HG02943 (cell line): Measurements from ENCODE around the gene AGAP1.

Source experiments
- ATAC-seq: cut with Tn5 transposase; IDR thresholded peaks from one replicate; pipeline ENCODE4 v1.9.1; 2021; ENCODE audit warnings: mild to moderate bottlenecking, low read depth, moderate library complexity; ENCODE audit not compliant: unreplicated experiment

The AGAP1 gene

DNA sequence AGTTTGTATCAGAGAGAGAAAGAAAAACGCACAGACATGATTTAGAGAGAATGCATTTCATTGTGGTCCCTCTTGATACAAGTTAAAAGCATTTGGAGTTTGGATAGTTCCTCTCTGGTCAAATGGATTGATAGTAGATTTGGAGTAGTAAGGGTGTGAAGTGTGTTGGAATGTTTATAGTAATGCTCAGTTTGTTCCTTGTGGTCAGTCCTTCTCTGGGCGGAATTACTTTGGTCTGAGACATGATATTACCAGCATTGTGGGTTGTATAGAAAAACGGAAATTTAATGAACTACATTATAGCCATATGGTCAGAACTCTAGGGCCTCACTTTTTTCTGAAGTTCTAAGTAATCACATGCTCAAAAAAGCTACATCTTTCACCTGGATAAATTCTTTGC lies 178.9 kb downstream of the AGAP1 start:
- ATAC-seq = no peak

DNA sequence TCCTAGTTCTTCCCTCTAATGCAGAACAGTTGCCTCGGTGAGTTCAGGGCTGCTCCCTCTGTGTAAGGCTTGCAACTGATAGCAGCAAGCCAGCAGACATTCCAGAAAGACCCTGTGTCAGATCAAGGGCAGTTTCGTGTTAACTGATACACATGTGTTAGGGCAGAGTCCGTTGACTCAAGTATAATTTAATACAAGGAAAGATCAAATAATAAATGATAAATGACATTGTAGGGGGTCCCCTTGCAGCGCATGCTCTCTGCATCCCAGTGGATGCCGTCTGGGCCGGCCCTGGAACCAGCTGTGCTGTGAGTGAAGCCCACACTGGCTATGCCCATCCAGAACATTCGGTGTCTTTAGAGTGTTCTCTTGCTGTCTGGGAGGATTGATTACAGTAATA lies 180.3 kb downstream of the AGAP1 start:
- no peak for ATAC-seq

DNA sequence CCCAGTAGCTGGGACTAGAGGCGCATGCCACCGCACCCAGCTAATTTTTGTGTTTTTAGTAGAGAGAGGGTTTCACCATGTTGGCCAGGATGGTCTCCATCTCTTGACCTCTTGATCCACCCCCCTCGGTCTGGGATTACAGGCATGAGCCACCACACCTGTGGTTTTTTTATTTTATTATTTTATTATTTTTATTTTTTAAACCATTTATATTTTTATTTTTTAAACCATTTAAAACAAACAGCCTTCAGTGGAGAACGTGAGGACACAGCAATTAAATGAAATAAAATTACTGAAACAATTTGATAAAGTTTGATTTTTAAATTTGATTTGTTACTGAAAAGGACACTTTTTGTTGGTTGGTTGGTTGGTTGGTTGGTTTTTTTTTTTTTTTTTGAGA lies 181.0 kb downstream of the AGAP1 start:
- no peak for ATAC-seq

DNA sequence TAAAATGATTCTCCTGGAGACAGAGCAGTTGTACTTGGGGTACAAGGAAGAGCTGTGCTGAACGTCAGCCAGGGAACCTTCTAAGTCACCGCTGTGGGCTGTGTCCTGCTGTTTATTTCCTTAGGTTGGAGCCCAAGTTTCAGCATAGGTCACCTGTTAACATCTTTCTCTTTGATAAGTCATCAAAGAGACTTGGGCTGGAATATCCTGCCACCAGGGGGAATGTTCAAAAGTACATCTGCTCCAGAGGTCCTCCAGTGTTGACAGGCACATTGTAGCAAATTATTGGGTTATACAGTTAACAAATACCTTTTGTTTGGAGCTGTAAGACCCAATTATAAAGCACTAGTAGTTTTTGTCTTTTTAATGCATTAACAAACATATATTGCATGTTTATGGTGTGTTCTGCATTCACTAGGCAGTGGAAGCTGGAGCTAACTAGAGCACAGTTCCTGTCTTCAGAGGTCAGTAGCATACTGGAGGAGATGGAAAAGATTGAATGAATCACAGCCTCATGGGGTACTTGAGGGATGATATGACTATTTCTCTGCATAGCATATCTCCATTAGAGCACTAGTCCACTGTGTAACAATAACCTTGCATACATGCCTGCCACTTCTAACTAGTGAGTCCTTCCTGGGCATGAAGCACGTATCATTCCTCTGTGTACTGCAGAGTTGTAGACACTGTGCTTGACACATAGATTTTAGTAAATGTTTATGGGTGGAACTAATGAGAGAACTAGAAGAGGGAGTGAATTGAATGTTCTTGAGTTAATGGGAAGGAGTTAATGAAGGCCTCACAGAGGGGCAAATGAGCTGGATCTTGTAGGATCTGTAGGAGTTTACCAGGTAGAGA lies 182.1 kb downstream of the AGAP1 start:
- no peak for ATAC-seq

DNA sequence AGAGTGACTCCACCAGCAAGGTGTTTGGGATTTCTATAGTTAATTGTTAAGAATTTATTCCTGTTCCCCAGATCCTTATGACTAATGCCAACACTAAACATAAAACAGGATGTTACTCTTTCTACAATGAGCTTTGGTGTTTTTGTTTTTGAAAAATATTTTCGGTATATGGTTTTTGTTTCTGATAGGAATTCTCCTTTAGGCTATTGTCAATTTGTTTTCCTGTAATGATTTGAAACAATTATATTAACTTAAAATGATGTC lies 182.6 kb downstream of the AGAP1 start:
- ATAC-seq = no peak

DNA sequence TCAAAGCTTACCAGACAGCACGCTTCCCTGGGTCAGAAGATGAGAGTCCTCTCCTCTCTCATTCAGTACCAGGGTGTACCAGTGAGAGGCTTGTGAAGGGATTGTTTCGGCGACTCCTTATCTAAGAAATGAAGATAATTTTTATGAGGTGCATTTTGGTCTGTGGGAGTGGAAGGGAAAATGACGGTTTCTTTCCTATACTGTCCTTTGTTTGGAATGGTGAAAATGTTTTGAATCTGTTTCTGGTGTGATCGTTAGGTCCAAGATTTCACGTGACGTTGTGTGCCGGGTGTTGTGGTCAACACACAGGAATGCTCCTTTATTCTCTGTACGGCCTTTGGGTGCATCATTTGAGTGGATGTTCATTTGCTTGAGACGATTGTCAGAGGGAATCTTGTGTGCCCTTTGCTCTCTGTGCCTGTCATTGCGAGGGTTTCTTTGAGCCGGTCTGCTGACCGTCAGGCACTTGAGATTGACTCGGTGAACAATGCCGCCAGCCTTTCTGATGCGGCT lies 183.5 kb downstream of the AGAP1 start:
- no peak for ATAC-seq

DNA sequence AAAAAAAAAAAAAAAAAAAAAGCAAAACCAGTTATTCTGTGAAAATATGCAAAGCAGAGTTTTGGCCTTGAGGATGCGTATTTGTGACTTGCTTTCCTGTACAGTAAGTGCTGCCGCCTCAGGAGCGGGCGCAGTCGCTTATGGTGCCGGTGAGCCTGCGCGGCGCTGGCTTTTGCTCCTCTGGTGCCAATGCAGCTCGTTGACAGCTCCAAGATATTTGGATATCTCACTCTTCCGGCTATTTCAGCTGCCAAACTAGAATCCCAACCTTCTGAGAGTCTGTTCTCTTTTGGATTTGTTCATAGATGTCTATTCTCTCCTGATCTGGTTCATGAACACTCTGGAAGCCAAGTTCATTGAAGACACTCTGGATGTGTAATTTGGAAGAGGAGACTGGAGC lies 184.1 kb downstream of the AGAP1 start:
- no peak for ATAC-seq

DNA sequence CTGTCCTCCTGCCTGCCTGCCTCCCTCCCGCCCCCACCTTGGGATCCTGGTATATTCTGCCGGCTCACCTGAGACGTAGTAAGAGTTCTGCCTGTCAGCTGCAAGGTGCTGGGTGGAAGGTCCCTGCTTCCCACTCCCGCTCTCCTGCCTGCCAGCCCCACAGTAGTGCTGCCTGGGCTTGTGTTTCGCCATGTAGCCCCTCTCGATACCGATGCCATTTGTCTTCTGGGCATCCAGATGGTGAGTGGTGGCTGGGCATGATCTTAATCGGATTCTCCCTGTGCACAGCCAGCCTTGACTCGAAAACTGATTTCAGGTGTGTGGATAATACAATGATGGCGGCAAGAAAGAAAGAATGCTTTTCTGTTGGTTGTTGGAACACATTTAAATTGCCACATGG lies 184.9 kb downstream of the AGAP1 start:
- no peak for ATAC-seq

DNA sequence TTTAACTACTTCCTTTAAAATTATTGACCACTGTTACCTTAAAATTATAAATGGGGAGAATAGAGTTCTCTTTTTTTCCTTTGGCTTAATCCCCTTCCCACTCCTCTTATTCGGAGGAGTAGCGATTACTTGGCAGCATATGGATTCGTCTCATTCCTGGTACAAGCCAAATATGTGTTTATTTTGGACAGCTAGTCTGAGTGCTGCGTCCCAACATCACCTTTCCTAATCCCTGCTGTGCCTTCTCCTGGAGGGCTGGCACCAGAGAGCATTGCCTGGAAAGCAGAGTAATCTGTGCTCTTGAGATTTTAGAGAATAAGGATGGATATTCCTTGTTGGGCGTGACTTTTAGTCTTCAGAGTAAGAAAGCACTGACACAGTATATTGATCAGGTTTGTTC lies 185.6 kb downstream of the AGAP1 start:
- no peak for ATAC-seq

DNA sequence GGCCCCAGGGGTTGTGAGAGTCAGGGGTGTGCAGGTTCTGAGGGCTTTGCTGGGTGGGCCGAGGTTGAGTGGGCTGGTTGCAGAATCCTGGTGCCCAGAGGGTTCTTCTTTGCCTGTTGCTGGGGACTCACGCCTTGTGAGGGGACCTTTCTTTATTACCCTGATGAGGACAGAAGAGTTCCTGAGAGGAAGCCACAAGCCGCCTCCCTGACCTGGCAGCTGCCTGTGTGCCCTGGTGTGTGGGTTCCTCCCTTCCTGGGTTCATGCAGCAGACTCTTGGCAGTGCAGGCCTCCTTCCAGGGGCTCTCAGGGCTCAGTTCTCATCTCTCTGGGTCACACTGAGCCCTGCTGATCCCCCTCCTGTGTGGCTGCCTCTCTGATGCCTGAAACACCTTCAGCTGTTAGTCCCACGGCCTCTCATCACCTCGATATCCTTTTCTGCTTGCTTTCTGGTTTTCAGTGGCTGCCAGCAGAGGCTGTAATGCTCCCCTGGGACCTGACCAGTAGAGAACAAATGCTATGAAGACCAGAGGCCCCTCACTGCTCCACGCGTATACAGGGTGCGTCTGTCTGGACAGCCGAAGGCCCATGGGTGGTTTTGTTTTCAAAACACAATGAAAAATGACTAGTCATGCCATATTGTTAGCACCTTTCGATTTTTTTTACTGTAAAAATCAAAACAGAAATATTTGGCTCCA lies 191.3 kb downstream of the AGAP1 start:
- ATAC-seq = no peak

DNA sequence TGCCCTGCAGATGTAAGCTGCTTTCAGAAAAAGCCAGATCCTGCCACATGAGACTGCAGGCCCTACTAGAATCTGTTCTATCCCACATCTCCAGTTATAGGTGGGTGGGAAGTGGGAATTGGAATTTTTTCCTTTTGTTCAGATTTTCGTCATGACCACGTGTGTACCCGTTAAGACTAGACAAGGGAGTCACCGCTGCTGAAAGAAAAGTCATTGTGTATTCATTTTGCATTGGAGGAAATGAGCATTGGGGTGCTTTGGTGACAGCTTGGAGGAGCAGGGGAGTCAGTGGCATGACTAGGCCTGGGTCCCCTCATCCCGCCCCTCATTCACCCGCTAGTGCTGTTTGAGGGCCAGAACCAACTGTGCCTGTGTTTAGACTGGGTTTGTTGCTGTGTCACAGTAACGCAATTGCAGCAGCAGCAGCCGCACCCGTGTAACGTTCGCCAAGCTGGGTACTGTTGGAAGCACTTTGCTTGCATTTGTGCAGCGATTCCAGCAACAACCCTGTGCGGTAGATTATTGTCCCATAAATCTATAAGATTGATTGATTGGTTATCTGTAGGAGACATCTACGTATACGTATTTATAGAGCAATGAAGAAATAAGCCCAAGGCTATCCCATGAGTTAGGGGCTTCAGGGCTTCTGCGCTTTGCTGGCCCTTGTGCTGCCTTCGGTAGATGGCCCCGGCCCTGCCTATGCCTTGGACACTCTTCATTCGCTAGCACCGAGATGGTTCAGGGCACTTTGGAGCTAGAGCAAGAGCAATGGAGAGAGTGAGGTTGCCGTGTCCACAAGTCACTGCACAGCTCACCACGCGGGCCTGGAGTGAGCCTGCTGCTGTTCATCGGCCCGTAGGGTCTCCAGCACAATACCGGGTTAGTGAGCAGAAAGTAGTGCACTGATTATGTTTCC lies 194.9 kb downstream of the AGAP1 start:
- ATAC-seq = no peak

DNA sequence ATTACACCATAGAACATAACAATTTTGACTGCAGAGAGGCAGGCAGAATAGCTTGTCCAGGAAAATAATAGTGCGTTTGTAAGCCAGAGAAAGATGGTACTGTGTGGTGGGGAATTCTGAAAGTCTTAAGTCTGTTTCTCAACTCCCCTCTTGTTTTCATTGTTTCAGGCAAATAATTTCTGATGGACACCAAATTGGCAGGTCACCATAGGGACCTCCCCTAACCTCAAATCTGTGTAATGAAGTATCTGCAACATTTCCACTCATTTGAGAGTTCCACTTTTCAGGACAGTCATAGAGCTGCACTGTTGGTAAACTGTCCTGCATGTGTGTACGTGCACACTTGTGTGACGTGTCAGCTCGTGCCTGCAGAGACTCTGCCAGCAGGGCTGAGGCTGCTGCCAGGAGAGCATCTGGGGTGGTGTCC lies 195.6 kb downstream of the AGAP1 start:
- ATAC-seq = no peak

DNA sequence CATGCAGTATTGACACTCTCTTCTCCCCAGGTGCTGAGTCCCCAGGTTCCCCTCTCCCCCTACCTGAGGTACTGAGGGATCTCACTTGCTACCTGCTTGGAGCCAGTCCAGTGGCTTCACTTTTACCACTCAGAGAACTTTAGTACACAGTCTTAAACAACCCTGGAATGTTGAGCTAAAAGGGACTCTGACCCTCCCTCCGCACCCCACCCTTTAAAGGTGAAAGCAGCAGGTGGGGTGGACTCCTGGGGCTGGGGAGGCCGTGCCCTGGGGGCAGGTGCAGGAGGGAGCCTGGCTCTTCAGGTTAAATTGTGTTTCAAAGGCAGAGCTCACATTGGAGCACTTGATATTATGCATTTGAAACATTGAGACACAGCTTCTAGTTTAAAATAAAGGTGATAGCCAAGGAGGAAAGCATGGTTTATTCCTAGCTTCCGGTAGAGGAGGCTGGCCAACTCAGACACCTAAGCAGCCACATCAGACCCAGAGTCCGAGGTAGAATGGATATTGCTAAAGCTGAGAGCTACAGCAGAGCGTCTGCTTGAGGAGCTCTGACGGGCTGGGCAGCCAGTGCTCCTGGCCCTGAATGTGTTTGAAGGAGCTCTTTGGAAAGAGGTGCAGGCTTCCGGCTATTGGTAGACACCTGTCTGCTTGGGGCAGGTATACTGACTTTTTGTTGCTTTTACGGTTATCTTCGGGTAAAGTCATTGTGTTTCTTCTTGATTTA lies 196.4 kb downstream of the AGAP1 start:
- ATAC-seq = no peak

DNA sequence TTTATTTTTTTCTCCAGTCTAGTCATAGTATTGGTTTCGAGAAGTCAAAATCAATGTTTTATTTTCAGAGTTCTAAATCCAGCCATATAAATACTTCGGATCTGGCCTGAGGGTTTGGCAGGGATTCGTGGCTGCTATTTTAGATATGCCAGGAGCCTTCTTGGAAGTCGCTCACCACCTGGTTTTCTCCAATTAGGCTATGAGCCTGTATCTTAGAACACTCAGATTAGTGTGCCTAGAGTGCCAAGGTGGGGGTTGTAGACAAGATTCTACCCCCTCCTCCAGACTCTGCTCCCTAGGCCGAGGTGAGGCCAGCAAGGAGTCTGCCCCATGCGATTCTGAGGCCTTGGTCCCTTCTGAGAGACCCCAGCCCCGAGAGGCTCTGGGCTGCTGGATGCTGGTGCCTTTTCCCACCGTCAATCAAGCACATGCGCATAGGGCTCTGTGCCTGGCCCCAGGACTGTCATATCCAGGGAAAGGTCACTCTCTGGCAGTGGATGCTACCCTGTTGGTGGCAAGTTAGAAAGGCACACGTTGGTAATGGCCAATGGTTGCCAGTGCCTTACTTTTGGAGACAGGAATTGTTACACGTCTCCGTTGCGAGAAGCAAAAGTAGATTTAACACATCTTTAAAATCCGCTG lies 197.1 kb downstream of the AGAP1 start:
- ATAC-seq = no peak

DNA sequence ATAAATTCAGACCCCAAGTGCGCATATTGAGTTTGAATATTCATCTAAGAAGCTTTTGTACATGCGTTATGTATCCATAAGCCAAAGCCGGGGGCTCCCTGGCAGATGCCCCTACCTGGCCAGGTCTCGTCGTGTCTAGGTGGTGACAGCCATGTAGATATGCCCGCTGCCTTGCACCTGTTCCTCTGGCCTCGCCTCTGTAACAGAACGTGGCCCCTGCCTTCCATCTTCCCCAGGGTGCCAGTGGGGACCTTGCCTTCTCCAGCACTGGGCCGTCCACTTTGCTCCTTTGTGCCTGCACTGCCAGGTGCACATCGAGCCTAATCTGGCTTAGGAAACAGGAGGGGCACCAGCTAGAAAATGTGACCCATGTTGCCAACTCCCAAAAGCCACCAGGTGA lies 198.2 kb downstream of the AGAP1 start:
- no peak for ATAC-seq

DNA sequence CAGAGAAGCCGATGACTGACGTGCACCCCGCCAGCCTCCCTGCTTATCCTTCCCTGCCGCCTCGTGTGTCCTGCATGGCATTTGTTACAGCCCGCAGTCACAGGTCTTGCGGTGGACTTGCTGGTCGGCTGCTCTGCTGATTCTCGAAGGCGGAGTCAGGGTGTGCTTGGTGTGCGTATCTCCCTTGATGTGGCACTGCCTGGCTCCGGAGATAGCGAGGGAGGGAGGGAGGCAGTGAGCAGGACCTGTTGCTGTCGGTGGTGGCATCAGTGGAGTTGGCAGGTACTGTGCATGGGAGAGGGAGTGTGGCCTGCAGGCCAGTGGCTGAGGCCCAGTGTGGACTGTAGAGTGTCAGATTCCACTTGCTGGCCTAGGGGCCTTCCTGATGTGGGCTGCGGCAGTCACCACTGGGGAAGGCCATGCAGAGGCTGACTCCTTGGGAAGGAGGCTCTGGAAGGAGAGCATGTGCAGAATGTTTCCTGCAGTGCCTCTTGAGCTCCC lies 198.9 kb downstream of the AGAP1 start:
- ATAC-seq = no peak

DNA sequence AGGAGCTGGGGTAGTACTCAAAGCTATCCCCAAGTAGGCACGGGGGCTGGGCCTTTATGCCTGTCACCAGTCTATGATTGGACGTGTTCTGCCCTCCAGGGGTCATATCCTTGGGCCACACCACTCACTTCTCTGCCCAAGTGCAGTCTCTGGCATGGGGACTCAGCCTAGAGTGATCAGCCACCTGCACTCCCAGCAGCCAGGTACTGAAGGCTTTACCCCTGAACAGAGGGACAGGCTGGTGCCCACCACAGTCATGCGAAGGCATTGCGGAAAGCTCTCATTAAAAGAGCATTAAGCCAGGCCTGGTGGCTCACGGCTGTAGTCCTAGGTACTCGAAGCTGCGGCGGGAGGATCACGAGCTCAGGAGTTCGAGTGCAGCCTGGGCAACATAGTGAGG lies 199.4 kb downstream of the AGAP1 start:
- no peak for ATAC-seq

DNA sequence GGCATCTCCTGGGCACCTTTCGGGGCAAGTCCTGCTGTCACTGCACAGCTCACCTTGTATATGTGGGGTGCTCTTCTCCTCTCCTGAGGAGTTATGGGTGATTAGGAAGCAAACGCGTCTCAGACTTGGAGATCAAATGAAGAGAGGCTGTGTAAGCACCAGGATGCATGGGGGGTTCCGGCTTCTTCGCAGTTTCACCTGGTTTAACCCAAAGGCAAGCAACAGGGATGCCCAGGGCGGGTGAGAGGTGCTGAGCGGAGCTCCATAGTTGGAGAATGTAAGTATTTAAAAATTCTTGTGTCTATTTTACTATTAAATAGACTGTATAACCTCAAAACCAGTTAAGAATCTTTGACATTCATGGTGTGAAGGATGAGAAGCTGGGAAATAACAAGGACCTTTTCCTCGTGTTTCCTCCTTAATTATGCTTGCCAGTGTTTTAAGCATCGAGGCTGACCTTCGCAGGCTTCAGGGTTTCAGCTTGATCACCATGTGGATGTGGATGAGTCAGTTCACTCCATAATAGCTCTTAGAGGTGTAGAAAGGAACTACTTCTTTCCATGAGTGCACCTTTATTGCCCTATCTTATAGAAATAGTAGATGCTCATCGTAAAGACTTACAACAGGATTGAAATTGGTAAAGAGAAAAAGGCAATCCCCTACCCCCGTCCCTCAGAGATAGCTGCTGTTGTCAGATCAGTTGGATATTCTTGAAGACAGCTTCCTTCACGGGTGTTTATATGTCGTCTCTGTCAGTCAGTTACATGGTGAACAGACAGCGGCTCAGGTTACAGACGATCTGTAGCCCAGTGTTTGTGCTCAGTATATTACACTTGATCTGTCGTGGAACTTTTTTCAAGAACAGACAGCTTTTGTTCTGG lies 201.1 kb downstream of the AGAP1 start:
- ATAC-seq = no peak

DNA sequence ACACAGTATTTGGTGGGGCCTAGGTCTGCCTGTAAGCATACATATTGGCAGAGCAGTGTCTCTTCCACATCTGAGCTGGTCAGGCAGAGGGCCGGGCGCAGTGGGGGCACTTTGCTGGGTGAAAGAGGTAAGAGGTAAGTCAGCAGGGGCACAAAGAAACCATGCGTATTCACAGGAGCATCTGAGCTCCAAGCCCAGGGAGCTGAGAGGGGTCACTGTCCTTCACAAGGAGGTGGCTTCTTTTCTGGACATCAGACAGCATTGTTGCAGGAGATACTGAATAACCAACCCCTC lies 201.7 kb downstream of the AGAP1 start:
- no peak for ATAC-seq
